Bronchial epithelial cell (primary cell): ENCODE results near the gene GGT7. TPM values are rescaled to one million over a fixed set of nuclear protein-coding genes. Genes with fewer than 3 reads are reported as not detected.
"Not testable (repeated sequence)": the region's sequence is repeated elsewhere in the genome, so short reads cannot be mapped to it uniquely, and the experiment has no call there.

Experiments used
- DNase-seq: peaks from one replicate; pipeline ENCODE4 v3.0.0-alpha.2; 2010; ENCODE audit warnings: low read depth
- FAIRE-seq: peaks from 2 replicates; lab custom pipeline; 2011; peaks lifted over from hg19 to GRCh38; lab: Jason Lieb, UNC
- H3K27me3 ChIP-seq: 2 replicates; pipeline ENCODE4 v1.5.1; 2011; ENCODE audit warnings: low read length; ENCODE audit not compliant: control insufficient read depth, insufficient read depth
- H3K36me3 ChIP-seq: 2 replicates; pipeline ENCODE4 v1.5.1; 2011; ENCODE audit warnings: low read length; ENCODE audit not compliant: control insufficient read depth, insufficient read depth
- H3K4me3 ChIP-seq: 2 replicates; pipeline ENCODE4 v1.5.1; 2011; ENCODE audit warnings: mild to moderate bottlenecking, low read depth, low read length, control low read depth
- total RNA-seq: library from RNA; depleted of rRNA; stranded (reverse); fragments of >200 nt; gene quantifications from 2 replicates; pipeline ENCODE4 v1.2.1, GENCODE V29; 2014
- TF ChIP-seq, protein P1 (sequence below): IDR thresholded peaks from 2 replicates; pipeline ENCODE4 v1.5.1; 2011; ENCODE audit warnings: mild to moderate bottlenecking, moderate library complexity, low read length, control low read depth, inconsistent platforms; ENCODE audit not compliant: insufficient read depth, severe bottlenecking

Gene GGT7
- total RNA-seq, 1 donor from 2014 or later = 1.6 TPM

DNA sequence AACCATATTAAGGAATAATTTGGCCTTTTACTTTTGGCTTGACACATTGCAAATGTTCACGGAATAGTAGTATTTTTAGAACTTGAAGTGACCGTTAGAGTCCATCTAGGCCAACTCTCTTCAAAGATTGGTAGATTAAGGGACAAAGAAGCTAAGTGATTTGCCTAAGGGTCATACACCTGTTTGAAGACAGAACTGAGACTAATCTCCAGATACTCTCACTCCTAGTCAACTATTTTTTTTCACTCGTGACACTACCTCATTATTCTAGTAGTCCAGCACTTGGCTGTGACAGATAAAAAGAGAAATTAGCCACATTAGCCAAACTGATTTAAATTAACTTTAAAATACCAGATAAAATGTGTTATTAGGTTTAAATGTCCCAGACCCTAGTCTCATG lies 14.4 kb upstream of the GGT7 start:
- FAIRE-seq (no peak), DNase-seq (no peak)
- H3K27me3 ChIP-seq = no peaks in the 10 kb centered on the region
- TF ChIP-seq, protein P1, sequence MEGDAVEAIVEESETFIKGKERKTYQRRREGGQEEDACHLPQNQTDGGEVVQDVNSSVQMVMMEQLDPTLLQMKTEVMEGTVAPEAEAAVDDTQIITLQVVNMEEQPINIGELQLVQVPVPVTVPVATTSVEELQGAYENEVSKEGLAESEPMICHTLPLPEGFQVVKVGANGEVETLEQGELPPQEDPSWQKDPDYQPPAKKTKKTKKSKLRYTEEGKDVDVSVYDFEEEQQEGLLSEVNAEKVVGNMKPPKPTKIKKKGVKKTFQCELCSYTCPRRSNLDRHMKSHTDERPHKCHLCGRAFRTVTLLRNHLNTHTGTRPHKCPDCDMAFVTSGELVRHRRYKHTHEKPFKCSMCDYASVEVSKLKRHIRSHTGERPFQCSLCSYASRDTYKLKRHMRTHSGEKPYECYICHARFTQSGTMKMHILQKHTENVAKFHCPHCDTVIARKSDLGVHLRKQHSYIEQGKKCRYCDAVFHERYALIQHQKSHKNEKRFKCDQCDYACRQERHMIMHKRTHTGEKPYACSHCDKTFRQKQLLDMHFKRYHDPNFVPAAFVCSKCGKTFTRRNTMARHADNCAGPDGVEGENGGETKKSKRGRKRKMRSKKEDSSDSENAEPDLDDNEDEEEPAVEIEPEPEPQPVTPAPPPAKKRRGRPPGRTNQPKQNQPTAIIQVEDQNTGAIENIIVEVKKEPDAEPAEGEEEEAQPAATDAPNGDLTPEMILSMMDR = no peak
- no peak overlapping the region for H3K4me3 ChIP-seq
- H3K36me3 ChIP-seq = peaks cover 9% of the 10 kb centered on the region

DNA sequence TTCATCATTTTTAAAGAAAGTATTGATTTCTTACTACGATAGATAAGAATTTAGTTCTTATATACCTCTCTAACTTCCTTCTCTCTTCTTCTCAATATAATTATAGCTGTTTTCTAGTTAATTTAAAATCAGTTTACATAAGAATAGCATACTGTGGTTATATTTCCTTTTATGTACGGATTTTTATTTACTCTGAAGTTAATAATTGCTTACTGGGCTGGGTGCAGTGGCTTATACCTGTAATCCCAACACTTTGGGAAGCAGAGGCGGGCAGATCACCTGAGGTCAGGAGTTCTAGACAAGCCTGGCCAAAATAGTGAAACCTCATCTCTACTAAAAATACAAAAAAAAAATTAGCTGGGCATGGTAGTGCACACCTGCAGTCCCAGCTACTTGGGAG lies 13.5 kb upstream of the GGT7 start:
- Histone ChIP-seq H3K27me3 (no peaks in the 10 kb centered on the region), H3K4me3 (no peak overlapping the region), H3K36me3 (peaks cover 9% of the 10 kb centered on the region)
- no peak for FAIRE-seq
- no peak for DNase-seq
- TF ChIP-seq, protein P1 = no peak

DNA sequence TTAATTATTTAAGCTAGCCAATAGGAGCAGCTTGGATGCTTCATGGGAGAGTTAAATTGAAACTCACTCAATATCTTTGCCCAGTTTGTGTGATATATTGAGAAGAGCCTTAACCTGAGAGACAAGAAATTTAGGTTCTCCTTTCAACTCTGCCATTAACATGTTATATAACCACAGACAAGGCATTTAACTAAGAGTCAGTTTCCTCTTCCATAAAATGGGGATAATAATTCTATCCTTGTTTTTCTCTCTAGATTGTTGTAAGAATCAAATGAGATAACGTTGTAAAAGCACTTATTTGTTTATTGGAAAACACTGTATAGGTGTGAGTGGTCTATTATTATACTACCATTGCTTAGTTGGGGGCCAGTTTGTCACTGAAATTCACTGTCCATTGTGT lies 11.6 kb upstream of the GGT7 start:
- FAIRE-seq (no peak), DNase-seq (no peak)
- no peaks in the 10 kb centered on the region for H3K27me3 ChIP-seq
- peaks cover 9% of the 10 kb centered on the region for H3K36me3 ChIP-seq
- no peak overlapping the region for H3K4me3 ChIP-seq
- TF ChIP-seq, protein P1 = no peak

DNA sequence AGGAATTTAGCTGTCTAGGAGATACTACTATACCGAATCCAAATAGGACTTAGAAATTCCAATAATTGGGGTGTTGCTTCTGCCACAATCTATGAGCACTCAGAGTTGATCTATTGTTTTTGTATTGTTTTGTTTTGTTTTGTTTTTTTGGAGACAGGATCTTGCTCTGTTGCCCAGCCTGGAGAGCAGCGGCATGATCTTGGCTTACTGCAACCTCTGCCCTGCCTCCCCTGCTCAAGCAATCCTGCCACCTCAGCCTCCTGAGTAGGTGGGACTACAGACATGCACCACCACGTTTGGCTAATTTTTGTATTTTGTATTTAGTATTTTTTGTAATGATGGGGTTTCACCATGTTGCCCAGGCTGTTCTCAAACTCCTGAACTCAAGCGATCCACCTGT lies 11.2 kb upstream of the GGT7 start:
- Histone ChIP-seq H3K36me3 (peaks cover 9% of the 10 kb centered on the region), H3K27me3 (no peaks in the 10 kb centered on the region), H3K4me3 (no peak overlapping the region)
- FAIRE-seq (no peak), DNase-seq (no peak)
- TF ChIP-seq, protein P1 = no peak

DNA sequence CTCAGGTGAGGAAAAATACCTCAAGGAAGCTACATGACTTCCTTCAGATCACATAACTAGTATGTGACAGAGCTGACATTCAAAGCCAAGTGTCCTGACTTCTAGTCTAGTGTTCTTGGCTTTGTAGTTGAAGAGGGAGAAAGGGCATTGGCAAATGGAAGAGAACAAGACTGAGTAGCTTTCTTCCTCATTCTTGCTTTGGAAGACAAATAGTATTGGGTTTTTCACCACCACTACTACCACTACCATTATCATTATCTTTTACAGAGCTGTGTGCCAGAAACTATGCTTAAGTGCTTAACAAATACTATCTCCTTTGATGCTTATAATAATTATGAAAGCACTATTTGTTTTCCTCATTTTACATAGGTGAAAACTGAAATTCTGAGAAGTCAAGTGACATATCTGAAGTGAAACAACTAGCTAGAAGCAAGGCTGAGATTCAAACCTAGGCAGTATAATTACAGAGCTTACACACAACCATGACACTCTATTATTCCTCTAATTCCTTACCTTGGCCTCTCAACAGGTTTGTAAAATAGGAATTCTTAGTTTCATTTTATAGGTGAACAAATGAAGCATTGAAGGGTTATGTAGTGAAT lies 10.5 kb upstream of the GGT7 start:
- TF ChIP-seq, protein P1 = no peak
- H3K4me3 ChIP-seq = no peak overlapping the region
- no peak for FAIRE-seq
- no peak for DNase-seq
- peaks cover 9% of the 10 kb centered on the region for H3K36me3 ChIP-seq
- no peaks in the 10 kb centered on the region for H3K27me3 ChIP-seq

DNA sequence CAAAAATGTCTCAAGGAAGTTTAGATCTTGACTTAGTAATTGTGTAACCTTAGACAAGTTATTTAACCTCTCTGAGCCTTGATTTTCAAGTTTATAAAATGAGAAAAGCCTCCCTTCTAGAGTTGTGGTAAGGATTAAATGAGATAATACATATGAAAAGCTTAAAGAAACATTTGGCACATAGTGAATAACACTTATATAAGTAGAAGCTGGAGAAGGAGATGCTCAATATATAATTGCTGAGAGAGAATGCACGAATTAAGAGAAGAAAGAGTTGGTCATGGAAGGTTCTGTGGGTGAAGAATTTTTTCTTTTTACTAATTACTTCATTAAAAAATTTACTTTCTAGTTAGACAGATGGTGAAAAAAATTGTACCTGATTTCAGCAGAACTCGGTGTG lies 9.0 kb upstream of the GGT7 start:
- Histone ChIP-seq H3K27me3 (no peaks in the 10 kb centered on the region), H3K36me3 (peaks cover 9% of the 10 kb centered on the region), H3K4me3 (no peak overlapping the region)
- DNase-seq = no peak
- no peak for FAIRE-seq
- TF ChIP-seq, protein P1 = no peak

DNA sequence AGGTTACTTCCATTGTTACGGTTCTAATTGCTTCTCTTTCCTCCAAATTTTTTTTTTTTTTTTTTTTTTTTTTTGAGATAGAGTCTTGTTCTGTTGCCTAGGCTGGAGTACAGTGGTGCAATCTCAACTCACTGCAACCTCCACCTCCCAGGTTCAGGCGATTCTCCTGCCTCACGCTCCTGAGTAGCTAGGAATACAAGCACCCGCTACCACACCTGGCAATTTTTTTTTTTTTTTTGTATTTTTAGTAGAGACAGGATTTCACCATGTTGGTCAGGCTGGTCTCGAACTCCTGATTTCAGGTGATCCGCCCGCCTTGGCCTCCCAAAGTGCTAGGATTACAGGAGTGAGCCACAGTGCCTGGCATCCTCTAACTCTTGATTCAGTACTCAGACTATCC lies 8.3 kb upstream of the GGT7 start:
- not testable (repeated sequence) for H3K27me3 ChIP-seq, DNase-seq, FAIRE-seq, H3K36me3 ChIP-seq, H3K4me3 ChIP-seq
